GM20000 (cell line): ENCODE data around the gene HIVEP3.

Source experiments
- DNase-seq: peaks from one replicate; pipeline ENCODE4 v3.0.0; 2012; ENCODE audit warnings: low spot score
- TF ChIP-seq, protein P1 (sequence below): IDR thresholded peaks from 2 replicates; pipeline ENCODE4 v1.5.1; 2012; ENCODE audit warnings: mild to moderate bottlenecking, control low read depth; ENCODE audit errors: extremely low read depth, missing control alignments

HIVEP3 gene

GRCh38 chr1:41513383-41513735 is 405.4 kb downstream of the HIVEP3 start:
- DNase-seq, result no peak
- TF ChIP-seq, protein P1, sequence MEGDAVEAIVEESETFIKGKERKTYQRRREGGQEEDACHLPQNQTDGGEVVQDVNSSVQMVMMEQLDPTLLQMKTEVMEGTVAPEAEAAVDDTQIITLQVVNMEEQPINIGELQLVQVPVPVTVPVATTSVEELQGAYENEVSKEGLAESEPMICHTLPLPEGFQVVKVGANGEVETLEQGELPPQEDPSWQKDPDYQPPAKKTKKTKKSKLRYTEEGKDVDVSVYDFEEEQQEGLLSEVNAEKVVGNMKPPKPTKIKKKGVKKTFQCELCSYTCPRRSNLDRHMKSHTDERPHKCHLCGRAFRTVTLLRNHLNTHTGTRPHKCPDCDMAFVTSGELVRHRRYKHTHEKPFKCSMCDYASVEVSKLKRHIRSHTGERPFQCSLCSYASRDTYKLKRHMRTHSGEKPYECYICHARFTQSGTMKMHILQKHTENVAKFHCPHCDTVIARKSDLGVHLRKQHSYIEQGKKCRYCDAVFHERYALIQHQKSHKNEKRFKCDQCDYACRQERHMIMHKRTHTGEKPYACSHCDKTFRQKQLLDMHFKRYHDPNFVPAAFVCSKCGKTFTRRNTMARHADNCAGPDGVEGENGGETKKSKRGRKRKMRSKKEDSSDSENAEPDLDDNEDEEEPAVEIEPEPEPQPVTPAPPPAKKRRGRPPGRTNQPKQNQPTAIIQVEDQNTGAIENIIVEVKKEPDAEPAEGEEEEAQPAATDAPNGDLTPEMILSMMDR, result no peak

DNA sequence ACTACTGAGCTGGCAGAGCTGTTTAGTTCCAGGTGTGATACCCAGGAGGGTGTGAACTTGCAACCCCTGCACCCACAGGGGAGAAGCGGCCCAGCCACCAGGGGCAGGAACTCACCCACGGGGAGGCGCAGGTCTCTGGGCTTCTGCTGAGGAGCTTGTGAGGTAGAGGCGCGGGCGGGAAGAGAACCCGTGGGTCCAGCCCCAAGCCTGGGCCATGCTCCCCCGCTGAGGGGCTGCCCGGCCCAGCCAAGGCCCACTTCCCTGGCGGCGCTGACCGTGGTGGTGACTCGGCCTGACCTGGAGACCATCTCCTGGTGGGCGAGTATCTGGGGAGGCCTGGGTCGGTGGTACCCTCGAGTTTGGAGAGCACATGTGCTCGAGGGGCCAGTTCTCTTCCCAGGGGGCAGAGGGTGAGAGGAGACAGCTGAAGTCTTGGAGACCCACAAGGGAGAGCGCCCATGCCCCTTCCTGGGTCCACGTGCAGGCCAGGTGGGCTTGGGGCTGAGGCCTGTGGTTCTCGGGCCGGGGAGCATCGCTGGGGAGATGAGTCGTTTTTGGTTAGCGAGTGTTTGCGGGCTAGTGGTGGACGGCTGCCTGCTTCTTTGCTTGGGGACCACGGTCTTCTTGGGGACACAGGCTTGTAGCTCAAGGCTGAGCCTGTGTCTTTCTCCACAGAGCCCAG is 405.9 kb downstream of the HIVEP3 start:
- TF ChIP-seq, protein P1, result no peak
- no peak for DNase-seq

- TF ChIP-seq, protein P1, result no peak
- no peak for DNase-seq
Observed at GRCh38 chr1:41511239-41511540, 407.5 kb downstream of the HIVEP3 start.

DNA sequence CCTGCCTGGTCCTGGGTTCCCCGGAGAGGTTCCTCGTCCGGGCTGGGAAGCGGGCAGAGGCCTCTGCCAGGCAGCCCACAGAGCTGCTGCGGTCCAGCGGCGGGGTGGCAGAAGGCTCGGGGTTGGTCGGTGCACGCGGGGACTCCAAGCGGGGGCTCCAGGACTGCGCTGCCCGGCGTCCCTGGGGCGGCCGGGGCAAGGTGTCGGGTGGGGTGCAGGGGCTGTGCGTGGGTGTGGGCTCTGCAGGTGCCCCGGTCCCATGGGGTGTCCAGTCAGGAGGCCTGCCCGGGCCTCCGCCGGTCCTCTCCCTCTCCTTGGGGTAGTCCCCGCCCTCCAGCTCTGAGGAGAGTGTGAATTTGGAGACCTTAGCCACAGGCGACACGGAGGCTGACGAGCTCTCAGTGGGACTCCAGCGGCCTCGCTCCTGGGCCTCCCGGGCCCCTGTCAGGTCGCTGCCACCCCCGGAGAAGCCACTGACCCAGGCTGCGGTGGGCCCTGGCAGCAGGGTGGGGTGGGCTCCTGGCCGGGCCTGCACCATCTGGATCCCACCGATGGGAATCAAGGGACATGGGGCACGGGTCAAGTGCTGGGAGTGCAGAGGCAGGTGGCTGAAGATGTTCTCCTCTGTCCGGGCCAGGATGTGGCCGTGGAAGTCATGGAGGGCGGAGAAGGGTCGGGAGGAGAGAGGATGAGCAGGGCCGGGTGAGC is 408.0 kb downstream of the HIVEP3 start:
- TF ChIP-seq, protein P1, result no peak
- no peak for DNase-seq

- TF ChIP-seq, protein P1, result no peak
- no peak for DNase-seq
Observed at GRCh38 chr1:41509270-41509671, 409.5 kb downstream of the HIVEP3 start.

DNA sequence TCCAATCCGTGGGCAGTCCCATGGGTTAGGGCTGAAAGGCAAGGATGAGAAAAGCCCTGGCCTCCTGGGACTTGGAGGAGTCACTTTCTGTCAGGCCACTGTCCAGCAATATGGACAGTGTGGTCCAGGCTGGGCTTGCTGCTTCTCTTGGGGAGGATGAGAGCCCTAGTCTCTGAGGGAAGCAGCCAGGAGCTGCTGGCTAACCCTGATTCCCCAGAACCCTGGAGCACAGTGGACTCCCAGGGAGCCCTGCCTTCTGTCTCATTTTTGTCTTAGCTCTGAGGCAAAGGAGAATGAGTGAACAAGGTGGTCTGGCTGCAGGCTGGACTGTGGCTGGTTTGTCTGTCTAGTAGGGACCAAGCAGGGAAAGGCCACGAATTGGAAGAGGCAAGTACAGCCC is 410.4 kb downstream of the HIVEP3 start:
- DNase-seq, result peak; percentile 34
- TF ChIP-seq, protein P1, result no peak

DNA sequence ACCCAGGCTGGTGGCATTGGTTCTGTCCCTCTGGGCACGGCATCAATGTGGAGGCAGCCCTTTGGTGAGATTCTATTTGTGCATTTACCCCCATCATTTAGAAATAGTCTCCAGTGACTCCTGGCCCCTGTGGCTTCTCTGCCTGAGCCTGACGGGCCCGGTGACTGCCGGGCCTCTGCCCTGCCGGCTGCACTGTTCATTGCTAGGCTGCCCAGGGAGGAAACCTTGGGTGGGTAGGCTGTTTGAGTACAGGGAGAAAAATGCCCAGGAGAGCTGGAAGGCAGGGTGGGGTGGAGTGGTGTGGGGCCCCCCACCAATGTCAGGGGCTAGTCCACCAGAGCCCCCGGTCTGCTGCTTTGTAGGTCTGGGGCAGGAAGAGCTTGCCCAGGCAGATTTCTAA is 410.9 kb downstream of the HIVEP3 start:
- DNase-seq, result no peak
- TF ChIP-seq, protein P1, result no peak
